G401 (cell line): ENCODE results near the gene PPP3R2. TPM values are rescaled to one million over a fixed set of nuclear protein-coding genes. Genes with fewer than 3 reads are reported as not detected.
"Not testable (repeated sequence)": the region's sequence is repeated elsewhere in the genome, so short reads cannot be mapped to it uniquely, and the experiment has no call there.

Source experiments
- DNase-seq: peaks from one replicate; pipeline ENCODE4 v3.0.0-alpha.2; 2015; ENCODE audit warnings: low spot score
- in situ Hi-C: cut with HindIII; loops from 2 replicates; pipeline ENCODE4 v1.10.0; 2016; ENCODE audit warnings: low sequenced_read_pairs, mixed read lengths
- total RNA-seq: library from RNA; depleted of rRNA; stranded (reverse); fragments of >200 nt; shearing (Covaris generic); gene quantifications from 2 replicates; pipeline ENCODE4 v1.2.3, GENCODE V29; 2014; rRNA removed

PPP3R2 gene
- total RNA-seq, 1 experiment from 2014 or later: not detected

- DNase-seq: peak; percentile 21
- in situ Hi-C loops: not testable (repeated sequence)
These were observed 45.2 kb downstream of the PPP3R2 start for GRCh38 chr9:101549472-101550098.

- in situ Hi-C loops: no loop called here
- no peak for DNase-seq
These were observed 51.6 kb downstream of the PPP3R2 start for GRCh38 chr9:101543098-101543735.

Other genes with a start within 250 kb of the PPP3R2 start
- gene BAAT, start 210.0 kb downstream of the PPP3R2 start, total RNA-seq: not detected in 2 replicates
- gene MRPL50, start 196.4 kb downstream of the PPP3R2 start, total RNA-seq: 30.0 and 36.4 TPM in 2 replicates
- gene ZNF189, start 196.1 kb downstream of the PPP3R2 start, total RNA-seq: 12.8 and 23.6 TPM in 2 replicates
- not detected in 2 replicates for gene ALDOB, start 159.2 kb downstream of the PPP3R2 start, total RNA-seq
- gene RNF20, start 61.1 kb downstream of the PPP3R2 start, total RNA-seq: 13.5 and 21.4 TPM in 2 replicates
- not detected in 2 replicates for gene GRIN3A, start 143.7 kb upstream of the PPP3R2 start, total RNA-seq